G401 (cell line): ENCODE measurements around the gene PDZD2. TPM values are rescaled to one million over a fixed set of nuclear protein-coding genes. Genes with fewer than 3 reads are reported as not detected.

ENCODE experiments used
- DNase-seq: peaks from one replicate; pipeline ENCODE4 v3.0.0-alpha.2; 2015; ENCODE audit warnings: low spot score
- in situ Hi-C: cut with HindIII; loops from 2 replicates; pipeline ENCODE4 v1.10.0; 2016; ENCODE audit warnings: low sequenced_read_pairs, mixed read lengths
- total RNA-seq: library from RNA; depleted of rRNA; stranded (reverse); fragments of >200 nt; shearing (Covaris generic); gene quantifications from 2 replicates; pipeline ENCODE4 v1.2.3, GENCODE V29; 2014

The PDZD2 gene
- total RNA-seq, 1 experiment from 2014 or later, result 9.3 TPM

GRCh38 chr5:31935496-31936369 lies 296.8 kb downstream of the PDZD2 start:
- no peak for DNase-seq
- in situ Hi-C loops, result no loop called here

- in situ Hi-C loops, result no loop called here
- DNase-seq, result no peak
Observed at GRCh38 chr5:31936683-31937082, 297.8 kb downstream of the PDZD2 start.

- no peak for DNase-seq
- in situ Hi-C loops, result no loop called here
Observed at GRCh38 chr5:31937226-31937625, 298.3 kb downstream of the PDZD2 start.

DNA sequence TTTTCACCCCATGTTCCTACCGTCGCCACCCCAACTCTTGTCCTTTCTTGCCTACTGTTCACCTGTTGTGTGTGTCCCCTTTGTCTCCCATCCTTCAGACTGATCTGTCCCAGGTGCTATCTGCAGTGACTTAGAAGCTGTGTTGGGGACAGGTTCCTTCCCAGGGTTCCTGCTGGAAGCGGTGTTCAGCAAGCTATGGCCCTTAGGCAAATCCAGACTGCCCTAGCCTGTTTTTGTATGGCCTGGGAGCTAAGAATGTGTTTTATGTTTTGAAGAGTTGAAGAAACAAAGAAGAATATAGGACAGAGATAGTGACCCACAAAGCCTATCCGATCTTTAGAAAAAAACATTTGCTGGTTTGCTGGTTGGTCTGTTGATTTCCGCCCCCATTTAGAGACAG lies 298.8 kb downstream of the PDZD2 start:
- DNase-seq, result no peak
- in situ Hi-C loops, result no loop called here

GRCh38 chr5:31939151-31939550 lies 300.2 kb downstream of the PDZD2 start:
- in situ Hi-C loops, result no loop called here
- no peak for DNase-seq

DNA sequence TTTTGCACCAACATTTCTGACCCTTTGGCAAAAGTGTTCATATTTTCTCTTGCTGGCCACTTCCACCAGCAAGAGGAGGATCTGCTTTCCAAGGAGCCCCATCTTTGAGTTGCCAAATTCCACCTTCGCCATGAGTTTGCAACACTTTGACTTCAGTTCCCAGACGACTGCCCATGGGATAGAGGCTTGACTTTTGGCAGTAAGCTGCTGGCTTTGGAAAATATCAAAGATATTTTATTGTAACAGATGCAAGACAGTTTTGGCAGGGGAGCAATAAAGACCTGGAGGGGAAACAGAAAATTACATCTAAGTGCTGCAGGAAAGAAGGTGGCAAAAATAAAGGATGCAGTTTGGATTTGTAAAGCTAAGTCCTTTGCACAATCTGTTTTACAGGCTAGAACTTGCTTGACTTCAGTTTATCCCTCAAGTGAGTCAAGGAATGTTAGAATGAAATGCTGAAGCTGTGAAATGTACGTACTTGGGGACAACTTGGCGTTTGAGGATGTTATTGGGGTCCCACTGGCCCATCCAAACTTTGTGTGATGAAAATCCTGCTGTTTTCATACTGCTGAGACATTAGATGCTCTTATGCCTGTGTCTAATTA lies 302.3 kb downstream of the PDZD2 start:
- in situ Hi-C loops, result no loop called here
- DNase-seq, result no peak

- in situ Hi-C loops, result no loop called here
- no peak for DNase-seq
Observed at GRCh38 chr5:31942546-31942945, 303.6 kb downstream of the PDZD2 start.

GRCh38 chr5:31944684-31945445 lies 305.9 kb downstream of the PDZD2 start:
- in situ Hi-C loops, result no loop called here
- no peak for DNase-seq

DNA sequence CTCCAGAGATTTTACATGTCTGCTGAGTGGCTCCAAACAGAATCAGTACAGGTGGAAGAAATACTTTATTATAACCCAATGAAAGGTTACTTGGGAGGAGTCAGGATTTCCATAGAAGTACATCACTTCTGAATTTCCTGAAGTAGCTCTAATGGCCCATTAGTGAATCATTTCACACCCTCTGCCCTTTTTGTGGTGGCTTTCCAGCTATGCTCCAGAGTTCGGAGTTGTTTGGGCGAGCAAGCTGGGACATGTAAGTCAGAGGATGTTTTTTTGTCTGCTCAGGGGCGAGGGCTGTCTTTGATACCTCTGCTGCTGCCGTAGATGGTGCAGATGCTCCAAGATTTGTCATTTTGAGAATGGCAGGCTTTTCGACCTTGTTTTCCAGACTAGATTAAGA lies 309.1 kb downstream of the PDZD2 start:
- DNase-seq, result no peak
- in situ Hi-C loops, result no loop called here

DNA sequence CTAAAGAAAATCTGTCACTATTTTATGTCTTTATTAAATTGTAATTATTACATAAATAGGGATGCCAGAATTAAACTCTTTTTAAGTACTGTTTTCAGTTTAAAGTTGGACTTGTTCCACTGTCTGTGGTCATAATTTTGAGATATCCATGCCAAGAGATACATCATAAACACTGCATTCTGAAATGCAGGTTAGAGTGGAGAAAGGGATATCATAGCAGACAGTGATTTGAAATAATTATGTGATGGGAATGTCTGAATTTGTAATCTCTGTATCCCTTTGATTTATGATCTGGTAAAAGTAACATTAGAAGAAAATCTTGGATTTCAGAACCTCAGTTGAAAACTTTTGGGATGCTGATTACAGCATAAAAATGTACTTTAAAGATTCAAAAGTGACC lies 313.1 kb downstream of the PDZD2 start:
- no peak for DNase-seq
- in situ Hi-C loops, result no loop called here

DNA sequence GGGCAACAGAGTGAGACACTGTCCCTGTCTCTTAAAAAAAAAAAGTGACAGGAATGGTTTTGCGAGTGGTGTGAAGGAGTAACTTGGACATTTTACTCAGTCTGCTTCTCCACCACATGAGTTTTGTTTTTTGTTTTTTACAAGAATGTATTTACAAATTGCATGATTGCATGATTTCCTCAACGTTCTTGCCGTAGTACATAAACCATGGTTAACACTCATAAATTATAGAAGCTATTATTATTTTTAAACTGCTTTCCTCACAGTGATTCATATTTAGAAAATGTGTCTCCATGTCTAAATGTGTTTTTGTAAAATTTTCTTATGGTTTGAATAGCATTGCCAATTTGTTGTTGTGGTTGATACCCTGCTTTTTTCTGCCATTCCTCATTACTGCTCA lies 315.2 kb downstream of the PDZD2 start:
- no peak for DNase-seq
- in situ Hi-C loops, result no loop called here

GRCh38 chr5:31957151-31957550 lies 318.2 kb downstream of the PDZD2 start:
- in situ Hi-C loops, result no loop called here
- DNase-seq, result no peak

GRCh38 chr5:31962351-31962751 lies 323.4 kb downstream of the PDZD2 start:
- in situ Hi-C loops, result no loop called here
- DNase-seq, result peak; percentile 14

DNA sequence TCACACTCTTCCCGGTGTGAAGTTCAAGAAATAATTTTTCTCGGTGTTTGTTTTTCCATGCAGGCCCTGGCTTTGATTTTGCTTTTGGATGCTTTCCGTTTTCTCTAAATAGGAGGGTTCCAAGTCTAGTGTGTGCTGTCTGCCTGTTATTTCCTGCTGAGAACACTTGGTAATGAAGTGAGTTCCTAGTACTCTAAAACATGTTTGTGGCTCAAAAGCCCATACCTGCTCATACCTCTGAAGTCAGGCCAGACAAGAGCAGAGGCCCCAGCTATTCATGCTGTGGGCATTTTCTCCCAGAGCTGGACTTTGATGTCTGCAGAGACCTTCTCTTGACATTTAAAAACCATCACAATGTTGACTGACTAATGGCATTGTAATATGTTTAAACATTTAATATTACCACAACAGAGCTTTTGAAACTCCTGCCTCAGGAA lies 324.0 kb downstream of the PDZD2 start:
- DNase-seq, result no peak
- in situ Hi-C loops, result no loop called here

DNA sequence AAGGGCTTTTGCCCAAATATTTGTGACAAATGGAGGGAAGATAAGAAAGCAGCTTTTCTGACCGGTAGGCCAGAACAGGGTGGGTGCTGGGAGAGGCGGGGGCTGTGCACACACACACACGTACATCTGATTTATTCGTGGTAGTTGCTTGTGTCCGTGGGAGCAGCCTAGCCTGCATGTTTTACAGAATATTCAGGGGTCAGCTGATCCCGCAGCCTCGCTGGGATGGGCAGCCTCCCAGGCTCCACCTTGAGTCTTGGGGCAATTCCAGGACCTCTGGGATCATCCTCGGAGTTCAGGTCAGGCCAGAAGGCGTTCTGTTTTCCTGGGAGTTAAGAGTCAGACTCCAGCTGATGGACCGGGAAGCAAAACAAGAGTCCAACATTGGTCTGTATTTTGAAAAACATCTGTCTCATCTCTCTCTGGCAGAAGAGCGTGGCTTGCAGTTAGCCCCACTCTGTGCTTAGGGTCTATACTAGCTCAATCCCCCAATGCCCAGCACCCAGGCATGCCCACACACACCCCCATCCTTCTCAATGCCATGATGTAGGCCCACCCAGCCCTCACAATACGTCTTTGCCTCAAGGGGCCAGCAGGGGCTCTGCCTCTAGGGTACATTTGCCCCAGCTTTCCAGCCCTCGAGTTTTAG lies 324.6 kb downstream of the PDZD2 start:
- in situ Hi-C loops, result no loop called here
- DNase-seq, result no peak

DNA sequence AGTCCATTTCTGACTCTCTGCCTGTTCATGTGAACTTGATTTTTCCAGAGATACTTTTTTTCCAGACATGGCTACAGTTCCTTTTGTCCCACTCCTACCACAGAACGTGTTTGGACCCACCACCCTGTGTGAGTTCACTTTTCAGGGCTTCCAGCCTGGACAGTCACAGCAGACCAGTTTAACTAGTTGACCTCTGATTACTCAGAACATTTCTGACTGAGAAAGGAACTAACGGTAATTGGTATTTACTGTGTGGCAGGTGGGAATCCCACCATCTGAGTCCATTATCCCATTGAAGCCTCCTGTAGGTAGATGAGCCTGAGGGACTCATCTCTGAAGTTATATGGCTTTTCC lies 325.1 kb downstream of the PDZD2 start:
- in situ Hi-C loops, result no loop called here
- DNase-seq, result no peak

DNA sequence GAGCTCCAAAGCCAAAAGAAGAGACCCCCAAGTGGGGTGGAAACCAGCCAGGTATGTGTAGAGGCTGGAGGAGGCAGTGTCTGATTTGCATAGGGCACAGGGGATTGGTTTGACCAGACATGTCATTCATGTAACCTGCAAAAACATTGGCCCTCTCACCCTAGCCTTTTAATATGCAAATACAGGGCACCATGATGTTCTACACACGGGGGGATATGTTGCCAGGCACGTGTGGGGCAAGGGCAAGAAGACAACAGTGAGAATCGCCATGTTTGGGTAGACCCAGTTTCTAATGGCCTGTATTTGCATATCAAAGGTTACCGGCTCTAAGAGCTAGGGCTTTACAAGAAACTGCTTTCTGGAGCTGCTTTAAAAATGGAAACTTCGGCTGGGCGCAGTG lies 326.3 kb downstream of the PDZD2 start:
- no peak for DNase-seq
- in situ Hi-C loops, result no loop called here

- no peak for DNase-seq
- in situ Hi-C loops, result no loop called here
Observed at GRCh38 chr5:31966936-31967335, 328.0 kb downstream of the PDZD2 start.

GRCh38 chr5:31967461-31967860 lies 328.5 kb downstream of the PDZD2 start:
- in situ Hi-C loops, result no loop called here
- no peak for DNase-seq

DNA sequence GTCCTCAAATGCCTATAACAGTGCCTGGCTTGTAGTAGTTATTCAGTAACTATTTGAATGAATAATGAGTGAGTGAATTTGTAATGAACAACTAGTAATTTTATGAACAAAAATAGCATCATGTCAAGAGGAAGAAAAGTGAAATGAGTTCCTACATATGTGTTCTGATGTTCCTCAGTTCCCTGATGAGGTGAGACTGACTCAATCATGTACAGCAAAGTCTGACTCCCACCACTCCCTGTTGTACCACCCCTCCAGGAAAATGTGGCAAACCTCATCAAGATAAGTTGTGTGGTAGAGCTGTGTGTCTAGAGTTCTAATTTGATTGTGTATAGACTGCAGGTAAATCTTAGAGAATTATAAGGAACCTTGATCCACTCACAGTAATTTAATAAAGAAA lies 333.6 kb downstream of the PDZD2 start:
- in situ Hi-C loops, result no loop called here
- no peak for DNase-seq
